H9 (cell line): ENCODE measurements around the gene EVI5. TPM values are rescaled to one million over a fixed set of nuclear protein-coding genes. Genes with fewer than 3 reads are reported as not detected.

Experiments
- DNase-seq: peaks from one replicate; pipeline ENCODE4 v3.0.0-alpha.2; 2017
- H2AFZ ChIP-seq: one replicate; pipeline ENCODE4 v1.6.1; 2013; ENCODE audit warnings: mild to moderate bottlenecking, low read length, control low read depth, moderate library complexity
- H2AK5ac ChIP-seq: 2 replicates; pipeline ENCODE4 v1.6.1; 2013; ENCODE audit warnings: low read length, control low read depth, mixed read lengths; ENCODE audit not compliant: insufficient read length
- H2BK120ac ChIP-seq: one replicate; pipeline ENCODE4 v1.6.1; 2013; ENCODE audit warnings: low read depth, mild to moderate bottlenecking, low read length, control low read depth, inconsistent platforms; ENCODE audit not compliant: poor library complexity, severe bottlenecking
- H2BK12ac ChIP-seq: 2 replicates; pipeline ENCODE4 v1.6.1; 2013; ENCODE audit warnings: low read length, control low read depth, mixed read lengths, low read depth; ENCODE audit not compliant: insufficient read length
- H2BK15ac ChIP-seq: 2 replicates; pipeline ENCODE4 v1.6.1; 2013; ENCODE audit warnings: low read depth, low read length, control low read depth
- H2BK20ac ChIP-seq: one replicate; pipeline ENCODE4 v1.6.1; 2013; ENCODE audit warnings: low read depth, mild to moderate bottlenecking, low read length, control low read depth, inconsistent platforms; ENCODE audit not compliant: poor library complexity, severe bottlenecking
- H2BK5ac ChIP-seq: 2 replicates; pipeline ENCODE4 v1.6.1; 2013; ENCODE audit warnings: low read length, control low read depth, mixed read lengths; ENCODE audit not compliant: insufficient read length
- H3K14ac ChIP-seq: 2 replicates; pipeline ENCODE4 v1.6.1; 2013; ENCODE audit warnings: low read length, control low read depth; ENCODE audit not compliant: insufficient read depth
- H3K18ac ChIP-seq: 2 replicates; pipeline ENCODE4 v1.6.1; 2013; ENCODE audit warnings: low read depth, mild to moderate bottlenecking, mixed read lengths, low read length, control low read depth; ENCODE audit not compliant: insufficient read length
- H3K23ac ChIP-seq: 2 replicates; pipeline ENCODE4 v1.6.1; 2013; ENCODE audit warnings: low read length, control low read depth, mixed read lengths, low read depth; ENCODE audit not compliant: insufficient read length
- H3K23me2 ChIP-seq: 2 replicates; pipeline ENCODE4 v1.6.1; 2013; ENCODE audit warnings: low read depth, mild to moderate bottlenecking, mixed read lengths, low read length, control low read depth; ENCODE audit not compliant: insufficient read length, poor library complexity, severe bottlenecking
- H3K27ac ChIP-seq: 2 replicates; pipeline ENCODE4 v1.5.1; 2013; ENCODE audit warnings: low read length, control low read depth, mixed read lengths, low read depth; ENCODE audit not compliant: insufficient read length
- H3K27me3 ChIP-seq: 2 replicates; pipeline ENCODE4 v1.6.1; 2013; ENCODE audit warnings: low read length, control low read depth, inconsistent platforms; ENCODE audit not compliant: insufficient read depth
- H3K4ac ChIP-seq: 2 replicates; pipeline ENCODE4 v1.6.1; 2013; ENCODE audit warnings: low read depth, mild to moderate bottlenecking, control low read depth, inconsistent platforms, low read length, moderate library complexity
- H3K4me1 ChIP-seq: 2 replicates; pipeline ENCODE4 v1.6.1; 2013; ENCODE audit warnings: low read length, control low read depth, inconsistent platforms; ENCODE audit not compliant: insufficient read depth
- H3K4me2 ChIP-seq: 2 replicates; pipeline ENCODE4 v1.6.1; 2013; ENCODE audit warnings: low read length, control low read depth, mixed read lengths; ENCODE audit not compliant: insufficient read length, insufficient read depth
- H3K56ac ChIP-seq: 2 replicates; pipeline ENCODE4 v1.6.1; 2013; ENCODE audit warnings: low read depth, mild to moderate bottlenecking, mixed read lengths, low read length, control low read depth; ENCODE audit not compliant: insufficient read length
- H3K79me1 ChIP-seq: 2 replicates; pipeline ENCODE4 v1.6.1; 2013; ENCODE audit warnings: low read depth, mild to moderate bottlenecking, moderate library complexity, low read length, control low read depth, inconsistent platforms; ENCODE audit not compliant: insufficient read depth, poor library complexity, severe bottlenecking
- H3K79me2 ChIP-seq: 2 replicates; pipeline ENCODE4 v1.6.1; 2013; ENCODE audit warnings: low read length, control low read depth, inconsistent platforms; ENCODE audit not compliant: insufficient read depth
- H3K9ac ChIP-seq: 2 replicates; pipeline ENCODE4 v1.6.1; 2013; ENCODE audit warnings: low read length, control low read depth, mixed read lengths; ENCODE audit not compliant: insufficient read length; ENCODE audit errors: extremely low read depth
- H3K9me3 ChIP-seq: one replicate; pipeline ENCODE4 v1.6.1; 2013; ENCODE audit warnings: low read depth, low read length, inconsistent platforms; ENCODE audit not compliant: control insufficient read depth
- H3T11ph ChIP-seq: one replicate; pipeline ENCODE4 v1.6.1; 2013; ENCODE audit warnings: mild to moderate bottlenecking, low read length, control low read depth, inconsistent platforms
- H4K20me1 ChIP-seq: one replicate; pipeline ENCODE4 v1.6.1; 2013; ENCODE audit not compliant: control insufficient read depth, insufficient read length, insufficient read depth
- H4K5ac ChIP-seq: 2 replicates; pipeline ENCODE4 v1.6.1; 2013; ENCODE audit warnings: low read depth, mild to moderate bottlenecking, mixed read lengths, low read length, control low read depth; ENCODE audit not compliant: insufficient read length
- H4K8ac ChIP-seq: replicated peaks from 2 replicates; pipeline ENCODE4 v1.6.1; 2013; ENCODE audit warnings: low read length, control low read depth, mixed read lengths, low read depth; ENCODE audit not compliant: insufficient read length
- H4K91ac ChIP-seq: 2 replicates; pipeline ENCODE4 v1.6.1; 2013; ENCODE audit warnings: low read depth, mild to moderate bottlenecking, moderate library complexity, mixed read lengths, low read length, control low read depth; ENCODE audit not compliant: insufficient read length
- H3K27ac Mint-ChIP-seq, 3 experiments: 2 replicates in 2 of 3; 3 replicates in 1 of 3; pipeline ENCODE4 v1.8.0; 2020 to 2021; ENCODE audit warnings: mixed read lengths in 3 of 3, mild to moderate bottlenecking in 1 of 3, moderate library complexity in 1 of 3
- H3K27me3 Mint-ChIP-seq: 2 replicates; pipeline ENCODE4 v1.8.0; 2021; ENCODE audit warnings: low read depth, mild to moderate bottlenecking, moderate library complexity, mixed read lengths
- H3K36me3 Mint-ChIP-seq, 3 experiments: 2 replicates in 2 of 3; 3 replicates in 1 of 3; pipeline ENCODE4 v1.8.0; 2020 to 2021; ENCODE audit warnings: low read depth in 3 of 3, mixed read lengths in 3 of 3; ENCODE audit not compliant: insufficient read depth in 1 of 3
- H3K4me1 Mint-ChIP-seq, 2 experiments: 2 replicates each; pipeline ENCODE4 v1.8.0; 2020; ENCODE audit warnings: mixed read lengths in 2 of 2
- H3K4me3 Mint-ChIP-seq, 2 experiments: 2 replicates in 1 of 2; 3 replicates in 1 of 2; pipeline ENCODE4 v1.8.0; 2020 to 2021; ENCODE audit warnings: mild to moderate bottlenecking in 2 of 2, mixed read lengths in 2 of 2, moderate library complexity in 1 of 2
- H3K9me3 Mint-ChIP-seq, 2 experiments: 2 replicates in 1 of 2; 3 replicates in 1 of 2; pipeline ENCODE4 v1.8.0; 2020; ENCODE audit warnings: mild to moderate bottlenecking in 2 of 2, mixed read lengths in 2 of 2, moderate library complexity in 1 of 2
- WGBS: extraction: QIAGEN DNeasy Blood & Tissue Kit; methylation state at CpG from one replicate; pipeline ENCODE4 v1.1.7; 2013; ENCODE audit warnings: missing lambda C conversion rate, low lambda C conversion rate, mixed read lengths; ENCODE audit not compliant: insufficient read length; ENCODE audit errors: extremely low coverage; 5-methylcytosine and 5-hydroxymethylcytosine counted together
- total RNA-seq: library from RNA; stranded (reverse); gene quantifications from 2 replicates; pipeline ENCODE4 v1.2.1, GENCODE V29; 2021
- TF ChIP-seq, protein P1 (sequence below): fragments of 200-600 bp; sonication (generic); conservative IDR thresholded peaks from 3 replicates; pipeline ENCODE4 v1.8.0; 2021; ENCODE audit warnings: antibody characterized with exemption, mild to moderate bottlenecking

Gene EVI5
- total RNA-seq, 1 experiment from 2014 or later = 9.7 TPM

DNA sequence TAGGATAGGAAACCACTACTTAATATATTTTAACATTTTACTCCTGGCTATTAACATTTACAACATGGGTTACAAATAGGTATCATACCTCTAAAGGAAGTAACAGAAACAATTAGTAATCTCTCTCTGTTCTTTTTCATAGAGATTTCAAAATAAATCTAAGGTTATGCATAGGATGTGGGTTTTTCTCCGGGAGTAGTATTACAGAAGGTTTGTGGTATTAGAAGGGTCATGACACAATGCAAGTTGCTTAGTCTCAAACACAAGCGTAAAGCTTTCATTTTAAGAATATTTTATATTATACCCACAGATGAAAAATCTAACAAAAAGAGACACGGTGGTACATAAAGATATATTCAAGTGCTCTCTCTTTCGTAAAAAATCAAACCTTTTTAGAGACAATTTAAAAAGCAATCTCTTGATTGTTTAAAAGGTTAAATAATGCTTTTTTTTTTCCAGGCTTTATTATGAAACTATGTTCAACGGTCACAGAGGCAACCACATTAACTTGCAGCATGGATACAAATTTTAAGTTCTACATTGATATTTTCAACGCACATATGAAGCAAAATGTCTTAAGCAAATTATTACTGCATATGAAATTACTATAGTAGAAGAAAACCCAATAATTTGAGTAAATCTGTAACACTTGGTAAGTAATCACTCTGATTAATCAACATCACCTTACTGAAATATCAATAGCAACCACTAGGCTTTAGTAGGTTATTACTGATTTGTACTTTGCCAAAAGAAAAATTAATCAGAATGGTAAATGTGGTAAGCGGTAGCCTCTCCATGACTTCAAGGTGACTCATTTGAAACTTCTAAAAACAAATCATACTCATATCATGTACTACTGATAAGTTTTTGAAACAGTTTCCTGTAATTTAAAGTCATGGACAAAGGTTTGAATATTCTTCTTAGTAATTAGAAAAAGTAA, 200.8 kb downstream of the EVI5 start:
- WGBS = no CpG with 5 or more reads among the region's 7 CpGs
- no peak for DNase-seq
- Histone ChIP-seq H3K9ac (no peak overlapping the region), H4K5ac (no peak overlapping the region), H3K27ac (no peak overlapping the region), H2BK12ac (no peak overlapping the region), H3K4me2 (no peak overlapping the region), H2BK15ac (no peak overlapping the region), H3K27me3 (no peaks in the 10 kb centered on the region), H3K4me1 (no peaks in the 10 kb centered on the region), H2AK5ac (no peak overlapping the region), H3T11ph (no peak overlapping the region), H3K18ac (no peak overlapping the region), H3K79me1 (no peaks in the 10 kb centered on the region), H4K91ac (no peak overlapping the region), H2BK120ac (no peak overlapping the region), H2BK5ac (no peak overlapping the region), H3K9me3 (peaks cover 4% of the 10 kb centered on the region), H4K8ac (no peak overlapping the region), H3K14ac (no peak overlapping the region), H3K56ac (no peak overlapping the region), H3K23me2 (no peaks in the 10 kb centered on the region), H4K20me1 (no peaks in the 10 kb centered on the region), H3K23ac (no peak overlapping the region), H2BK20ac (no peak overlapping the region), H3K79me2 (no peaks in the 10 kb centered on the region), H3K4ac (no peak overlapping the region), H2AFZ (no peak overlapping the region)
- Mint-ChIP-seq H3K9me3 (peaks cover 4 to 7% of the 10 kb centered on the region in 2 experiments), H3K4me3 (no peak overlapping the region), H3K36me3 (peaks cover 4 to 9% (median 6%) of the 10 kb centered on the region in 3 experiments), H3K27me3 (no peaks in the 10 kb centered on the region), H3K27ac (no peak overlapping the region), H3K4me1 (no peaks in the 10 kb centered on the region)
- TF ChIP-seq, protein P1, sequence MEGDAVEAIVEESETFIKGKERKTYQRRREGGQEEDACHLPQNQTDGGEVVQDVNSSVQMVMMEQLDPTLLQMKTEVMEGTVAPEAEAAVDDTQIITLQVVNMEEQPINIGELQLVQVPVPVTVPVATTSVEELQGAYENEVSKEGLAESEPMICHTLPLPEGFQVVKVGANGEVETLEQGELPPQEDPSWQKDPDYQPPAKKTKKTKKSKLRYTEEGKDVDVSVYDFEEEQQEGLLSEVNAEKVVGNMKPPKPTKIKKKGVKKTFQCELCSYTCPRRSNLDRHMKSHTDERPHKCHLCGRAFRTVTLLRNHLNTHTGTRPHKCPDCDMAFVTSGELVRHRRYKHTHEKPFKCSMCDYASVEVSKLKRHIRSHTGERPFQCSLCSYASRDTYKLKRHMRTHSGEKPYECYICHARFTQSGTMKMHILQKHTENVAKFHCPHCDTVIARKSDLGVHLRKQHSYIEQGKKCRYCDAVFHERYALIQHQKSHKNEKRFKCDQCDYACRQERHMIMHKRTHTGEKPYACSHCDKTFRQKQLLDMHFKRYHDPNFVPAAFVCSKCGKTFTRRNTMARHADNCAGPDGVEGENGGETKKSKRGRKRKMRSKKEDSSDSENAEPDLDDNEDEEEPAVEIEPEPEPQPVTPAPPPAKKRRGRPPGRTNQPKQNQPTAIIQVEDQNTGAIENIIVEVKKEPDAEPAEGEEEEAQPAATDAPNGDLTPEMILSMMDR = no peak
